NCI-H1048 (cell line): Measurements from ENCODE around the gene TACO1.

Experiments
- DNase-seq: peaks from one replicate; lab custom pipeline; 2025; lab: John Stamatoyannopoulos, UW

TACO1 gene

DNA sequence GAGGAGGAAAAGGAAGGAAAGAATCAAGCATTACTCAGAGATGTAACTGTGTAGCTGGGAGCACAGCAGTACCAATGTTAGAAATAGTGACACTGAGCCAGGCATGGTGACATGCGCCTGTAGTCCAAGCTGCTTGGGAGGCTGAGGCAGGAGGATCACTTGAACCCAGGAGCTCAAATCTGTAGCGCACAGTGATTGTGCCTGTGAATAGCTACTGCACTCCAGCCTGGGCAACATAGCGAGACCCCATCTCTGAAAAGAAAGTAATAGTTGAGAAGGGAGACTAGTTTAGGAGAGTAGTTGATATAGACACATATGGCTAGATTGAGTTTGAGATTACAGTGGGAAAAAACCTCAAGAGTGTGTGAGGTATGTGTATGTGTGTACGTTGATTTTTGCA lies 39.3 kb downstream of the TACO1 start:
- DNase-seq: no peak

DNA sequence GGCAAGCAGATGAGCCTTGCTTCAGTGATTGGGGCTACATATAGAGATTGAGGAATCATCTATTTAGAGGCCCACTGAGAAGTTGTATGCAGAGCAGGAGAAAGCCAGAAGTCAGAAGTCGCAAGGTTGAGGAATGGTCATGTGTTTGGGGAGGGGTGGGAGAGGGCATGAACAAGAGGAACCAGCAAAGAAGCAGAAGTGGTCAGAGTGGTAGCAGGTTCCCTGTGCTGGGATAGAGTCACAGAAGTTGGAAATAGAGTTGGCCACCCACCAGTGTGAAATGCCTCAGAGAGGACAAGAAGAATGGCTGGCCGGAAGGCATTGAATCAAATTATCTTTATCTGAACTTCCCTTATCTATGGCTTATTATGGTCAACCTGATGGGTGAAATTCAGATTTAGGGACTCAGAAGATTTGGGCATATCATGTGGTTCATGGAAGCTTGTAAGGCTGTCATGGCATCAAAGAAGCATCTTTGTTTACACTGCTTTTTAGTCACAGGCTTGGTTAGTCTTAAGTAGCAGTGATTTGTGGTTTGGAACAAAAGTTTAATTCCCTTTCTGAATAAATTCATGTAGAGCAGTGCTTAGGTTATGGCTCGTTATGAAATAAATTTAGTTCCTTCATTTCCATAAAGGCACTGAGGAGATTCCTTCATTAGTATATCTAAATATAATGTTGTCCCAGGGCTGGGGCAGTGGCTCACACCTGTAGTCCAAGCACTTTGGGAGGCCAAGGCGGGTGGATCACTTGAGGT lies 41.2 kb downstream of the TACO1 start:
- no peak for DNase-seq

DNA sequence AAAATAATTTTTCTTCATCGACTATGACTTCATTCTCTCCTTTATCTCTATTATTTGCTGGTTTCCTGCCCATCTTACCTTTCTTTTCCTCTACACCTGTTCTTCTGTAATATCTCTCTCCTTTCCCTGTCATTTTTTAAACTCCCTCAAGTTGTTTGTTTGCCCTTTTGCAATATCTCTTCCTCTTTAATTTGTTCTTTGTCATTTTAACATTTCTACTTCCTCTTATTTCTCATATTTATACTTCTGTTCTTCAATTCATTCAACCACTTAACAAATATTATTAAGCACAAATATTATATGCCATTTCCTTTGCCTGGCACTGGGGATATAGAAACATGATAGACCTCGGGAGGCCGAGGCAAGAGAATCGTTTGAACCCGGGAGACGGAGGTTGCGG lies 44.2 kb downstream of the TACO1 start:
- no peak for DNase-seq

- no peak for DNase-seq
Measured at GRCh38 chr17:63645775-63646487, 45.2 kb downstream of the TACO1 start.

DNA sequence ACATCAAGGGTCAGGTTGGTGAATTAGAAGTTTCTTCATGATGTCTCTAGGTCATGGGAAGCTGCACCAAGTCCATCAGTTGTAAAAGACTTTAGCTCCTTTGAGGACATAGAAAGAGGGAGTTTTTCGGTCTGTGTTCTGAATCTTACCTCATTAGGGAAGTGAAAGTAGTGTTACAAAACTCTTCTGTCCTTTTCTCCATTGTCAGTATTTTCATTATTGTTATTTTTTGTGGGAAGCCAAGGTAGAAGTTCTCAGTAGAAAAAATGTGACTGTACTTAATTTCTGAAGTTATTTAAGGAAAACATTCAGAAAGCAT lies 45.8 kb downstream of the TACO1 start:
- DNase-seq: no peak

DNA sequence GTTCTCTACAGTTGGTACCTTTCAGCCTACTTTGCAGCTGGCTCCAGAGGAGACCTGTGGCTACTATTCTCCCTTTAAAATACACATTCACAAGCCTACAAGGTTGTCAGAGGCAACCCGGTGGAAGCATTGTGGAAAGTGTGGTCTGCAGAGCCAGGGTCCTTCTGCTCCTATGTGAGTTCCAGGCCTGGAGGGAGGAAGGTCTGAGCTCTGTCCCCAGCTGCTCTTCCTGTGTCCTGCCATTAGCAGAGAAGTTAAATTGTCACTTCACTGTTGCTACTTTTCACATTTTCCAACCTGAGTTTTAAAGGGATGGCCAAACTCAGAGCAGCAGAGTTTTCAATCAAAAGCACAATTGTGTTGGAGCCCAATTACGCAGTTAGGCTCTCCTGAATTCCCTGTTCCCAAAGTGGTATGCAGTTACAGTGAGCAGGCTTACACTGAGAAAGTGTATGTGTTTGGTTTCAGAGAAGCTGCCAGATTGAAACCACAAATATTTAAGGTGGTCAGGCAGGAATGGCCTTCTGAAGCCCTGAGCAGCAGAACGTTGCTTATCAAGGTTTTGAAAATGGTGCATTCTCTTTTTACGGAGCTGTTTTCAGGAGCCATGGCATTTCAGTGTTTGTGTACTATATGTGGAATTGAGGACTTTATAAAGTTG lies 46.5 kb downstream of the TACO1 start:
- no peak for DNase-seq

- no peak for DNase-seq
Measured at GRCh38 chr17:63647936-63648335, 47.2 kb downstream of the TACO1 start.

GRCh38 chr17:63649813-63650212 lies 49.1 kb downstream of the TACO1 start:
- DNase-seq: no peak

DNA sequence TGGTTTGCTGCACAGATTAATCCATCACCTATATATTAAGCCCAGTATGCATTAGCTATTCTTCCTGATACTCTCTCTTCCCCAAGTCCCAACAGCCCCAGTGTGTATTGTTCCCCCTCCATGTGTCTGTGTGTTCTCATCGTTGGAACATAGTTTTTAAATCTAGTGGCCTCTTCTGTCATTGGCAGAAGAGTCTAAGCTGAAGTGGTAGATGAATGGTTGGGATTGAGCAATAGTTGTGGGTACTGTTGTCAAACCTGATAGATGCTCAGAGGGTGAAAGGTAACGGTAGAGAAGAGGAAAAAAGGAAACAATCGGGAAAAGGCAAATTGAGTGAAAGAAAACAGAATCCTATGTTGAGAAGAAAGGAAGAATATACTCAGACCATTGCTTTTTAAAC lies 51.4 kb downstream of the TACO1 start:
- DNase-seq: no peak

DNA sequence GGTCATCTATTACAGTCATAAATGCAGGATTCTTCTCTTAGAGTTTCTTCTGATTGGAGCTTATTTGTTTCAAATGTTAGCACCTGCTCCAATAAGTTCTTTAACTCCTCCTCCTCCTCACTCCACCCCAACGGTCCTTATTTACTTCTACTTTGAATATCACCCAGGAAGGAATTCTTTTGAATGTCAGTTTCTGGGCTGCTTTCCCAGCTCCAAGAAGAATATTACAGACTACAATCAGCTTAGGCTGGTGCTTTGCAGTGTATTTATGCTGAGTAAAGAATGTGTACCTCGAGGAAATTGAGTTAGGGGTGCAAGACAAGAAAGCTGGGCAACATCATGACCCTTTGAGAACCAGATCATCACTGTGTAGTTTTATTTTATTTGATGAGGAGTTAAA lies 52.4 kb downstream of the TACO1 start:
- DNase-seq: no peak

GRCh38 chr17:63657786-63658185 lies 57.1 kb downstream of the TACO1 start:
- DNase-seq: no peak
